ENCODE data around the gene CAMK2B. TPM values are rescaled to one million over a fixed set of nuclear protein-coding genes. Genes with fewer than 3 reads are reported as not detected.

The CAMK2B gene
- total and polyA plus RNA-seq, 9 donors: 3.1 to 13.9 (median 10.1) TPM

- peaks cover 12% of the 10 kb centered on the region for H3K9me3 ChIP-seq (replicated peaks; ENCODE audit: control insufficient read depth, low read depth, low read length)
- peaks cover 13% of the 10 kb centered on the region for H3K27me3 ChIP-seq (ENCODE audit: control insufficient read depth, insufficient read depth, low read length)
- WGBS (ENCODE audit: insufficient coverage): 57% methylated on average over 3 of the region's 5 CpGs
- peaks cover 43% of the 10 kb centered on the region for H3K4me1 ChIP-seq (ENCODE audit: control insufficient read depth, insufficient read depth, low read length)
- no peak overlapping the region for H3K4me3 ChIP-seq (ENCODE audit: low read length)
- no peaks in the 10 kb centered on the region for H3K36me3 ChIP-seq (ENCODE audit: control insufficient read depth, insufficient read depth, low read length)
- H3K27ac ChIP-seq (ENCODE audit: low read length): no peak overlapping the region
- no peak for DNase-seq
Measured at GRCh38 chr7:44186736-44187135, 138.7 kb downstream of the CAMK2B start.

DNA sequence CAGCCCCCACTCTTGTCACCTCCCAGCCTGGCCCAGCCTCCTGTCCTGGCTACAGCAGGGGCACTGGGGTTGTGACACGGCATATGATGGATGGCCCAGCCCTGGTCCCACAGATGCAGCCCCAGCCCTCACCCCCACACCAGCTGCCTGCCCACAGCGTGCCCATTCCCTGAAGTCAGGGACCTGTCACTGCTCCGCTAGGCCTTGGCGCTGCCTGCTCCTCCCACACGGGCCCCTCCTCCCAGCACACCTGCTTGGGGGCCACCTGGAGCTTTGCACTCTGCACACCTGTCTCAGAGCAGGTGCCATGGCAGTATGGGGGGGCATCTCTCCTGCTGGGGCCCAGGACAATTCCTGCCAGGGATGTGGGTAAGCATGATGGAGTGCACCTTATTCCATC, 139.7 kb downstream of the CAMK2B start:
- WGBS (ENCODE audit: insufficient coverage): 71% methylated on average over 5 of the region's 5 CpGs
- peak; percentile 16 for DNase-seq
- H3K4me1 ChIP-seq (ENCODE audit: control insufficient read depth, insufficient read depth, low read length): peaks cover 43% of the 10 kb centered on the region
- no peak overlapping the region for H3K4me3 ChIP-seq (ENCODE audit: low read length)
- peaks cover 12% of the 10 kb centered on the region for H3K27me3 ChIP-seq (ENCODE audit: control insufficient read depth, insufficient read depth, low read length)
- no peaks in the 10 kb centered on the region for H3K36me3 ChIP-seq (ENCODE audit: control insufficient read depth, insufficient read depth, low read length)
- H3K27ac ChIP-seq (ENCODE audit: low read length): no peak overlapping the region
- peaks cover 12% of the 10 kb centered on the region for H3K9me3 ChIP-seq (replicated peaks; ENCODE audit: control insufficient read depth, low read depth, low read length)

DNA sequence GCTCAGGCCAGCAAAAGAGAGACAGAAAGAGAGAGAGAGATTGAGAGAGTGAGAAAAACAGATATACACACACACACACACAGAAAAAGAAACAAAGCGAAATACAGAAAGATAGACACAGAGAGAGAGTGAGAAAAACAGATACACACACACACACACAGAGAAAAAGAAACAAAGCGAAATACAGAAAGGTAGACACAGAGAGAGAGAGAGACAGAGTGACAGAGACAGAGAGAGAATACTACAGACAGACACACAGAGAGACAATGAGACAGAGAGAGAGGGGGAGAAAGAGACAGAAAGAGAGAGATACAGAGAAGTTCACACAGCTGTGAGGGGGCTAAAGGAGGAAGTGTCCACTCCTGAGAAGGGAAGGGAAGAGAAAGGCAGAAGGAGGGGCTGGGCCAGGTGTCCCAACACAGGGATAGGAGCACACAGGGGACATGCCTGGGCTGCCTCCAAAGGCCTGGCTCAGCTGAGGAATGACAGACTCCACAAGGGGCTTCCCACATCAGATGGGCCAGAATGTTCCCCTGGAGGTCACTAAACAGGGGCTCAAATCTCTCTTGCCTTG, 140.4 kb downstream of the CAMK2B start:
- Histone ChIP-seq H3K27ac (ENCODE audit: low read length) (peak overlapping the region; percentile 5), H3K9me3 (replicated peaks; ENCODE audit: control insufficient read depth, low read depth, low read length) (peaks cover 12% of the 10 kb centered on the region), H3K4me3 (ENCODE audit: low read length) (no peak overlapping the region), H3K27me3 (ENCODE audit: control insufficient read depth, insufficient read depth, low read length) (peaks cover 9% of the 10 kb centered on the region), H3K4me1 (ENCODE audit: control insufficient read depth, insufficient read depth, low read length) (peaks cover 43% of the 10 kb centered on the region), H3K36me3 (ENCODE audit: control insufficient read depth, insufficient read depth, low read length) (no peaks in the 10 kb centered on the region)
- WGBS (ENCODE audit: insufficient coverage): no CpG with 5 or more reads among the region's 2 CpGs
- DNase-seq: no peak

DNA sequence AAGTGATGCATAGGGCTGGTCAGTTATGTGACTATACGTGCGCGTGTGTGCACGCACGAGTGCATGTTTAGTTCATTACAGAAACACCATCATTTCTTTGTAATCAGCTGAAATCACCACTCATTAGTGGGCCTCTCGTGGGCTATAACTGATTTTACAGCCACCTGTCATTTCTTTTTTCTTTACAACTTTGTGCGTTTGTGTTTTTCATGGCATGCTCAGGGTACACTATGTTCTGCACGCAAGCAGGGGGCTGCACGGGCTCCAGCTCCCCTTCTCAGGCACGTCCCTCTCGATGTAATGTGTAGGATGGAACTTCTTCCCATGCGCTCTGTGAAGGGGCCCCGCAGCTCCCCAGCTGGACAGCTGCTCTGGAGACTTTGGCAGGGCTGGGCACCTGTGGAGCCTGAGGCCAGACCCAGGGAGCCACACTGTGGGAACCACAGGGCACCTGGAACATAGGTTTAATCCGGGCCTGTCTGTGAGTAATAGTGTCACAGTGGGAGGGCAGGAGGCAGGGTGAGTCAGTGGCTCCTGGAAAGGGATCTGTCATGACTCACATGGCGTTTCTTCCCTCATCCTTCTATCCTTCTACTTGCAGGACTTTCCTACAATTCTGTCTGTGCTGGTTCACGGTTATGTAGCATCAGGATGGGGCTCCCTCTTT, 141.1 kb downstream of the CAMK2B start:
- Histone ChIP-seq H3K27ac (ENCODE audit: low read length) (peak overlapping the region; percentile 5), H3K4me3 (ENCODE audit: low read length) (no peak overlapping the region), H3K9me3 (replicated peaks; ENCODE audit: control insufficient read depth, low read depth, low read length) (peaks cover 12% of the 10 kb centered on the region), H3K27me3 (ENCODE audit: control insufficient read depth, insufficient read depth, low read length) (peaks cover 9% of the 10 kb centered on the region), H3K4me1 (ENCODE audit: control insufficient read depth, insufficient read depth, low read length) (peaks cover 43% of the 10 kb centered on the region), H3K36me3 (ENCODE audit: control insufficient read depth, insufficient read depth, low read length) (no peaks in the 10 kb centered on the region)
- WGBS (ENCODE audit: insufficient coverage): 26% methylated on average over 9 of the region's 16 CpGs
- DNase-seq: peak; percentile 52

- WGBS (ENCODE audit: insufficient coverage): no CpG with 5 or more reads among the region's 2 CpGs
- peak; percentile 44 for DNase-seq
- peaks cover 9% of the 10 kb centered on the region for H3K27me3 ChIP-seq (ENCODE audit: control insufficient read depth, insufficient read depth, low read length)
- peaks cover 12% of the 10 kb centered on the region for H3K9me3 ChIP-seq (replicated peaks; ENCODE audit: control insufficient read depth, low read depth, low read length)
- no peak overlapping the region for H3K27ac ChIP-seq (ENCODE audit: low read length)
- no peaks in the 10 kb centered on the region for H3K36me3 ChIP-seq (ENCODE audit: control insufficient read depth, insufficient read depth, low read length)
- H3K4me3 ChIP-seq (ENCODE audit: low read length): no peak overlapping the region
- H3K4me1 ChIP-seq (ENCODE audit: control insufficient read depth, insufficient read depth, low read length): peaks cover 40% of the 10 kb centered on the region
Measured at GRCh38 chr7:44183386-44183785, 142.0 kb downstream of the CAMK2B start.

DNA sequence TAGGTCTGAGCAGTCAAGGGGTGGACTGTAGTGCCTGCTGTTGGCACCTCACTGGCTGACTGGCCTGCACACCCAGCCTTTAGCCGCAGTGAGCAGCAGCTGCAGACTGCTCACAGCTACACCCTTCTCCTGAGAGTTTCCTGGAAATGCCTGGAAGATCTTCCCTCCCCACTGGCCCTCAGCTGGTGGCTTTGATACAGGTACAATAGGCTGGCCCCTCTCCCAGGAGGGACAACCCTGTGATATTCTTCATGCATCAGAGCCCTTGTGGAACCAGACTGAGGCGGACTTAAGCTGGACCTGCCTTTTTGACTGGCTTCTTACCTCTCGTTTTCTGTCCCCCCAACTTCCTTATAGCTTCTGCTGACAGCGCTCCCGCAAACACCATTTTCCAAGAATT, 142.6 kb downstream of the CAMK2B start:
- Histone ChIP-seq H3K9me3 (replicated peaks; ENCODE audit: control insufficient read depth, low read depth, low read length) (peaks cover 12% of the 10 kb centered on the region), H3K4me3 (ENCODE audit: low read length) (no peak overlapping the region)
- 85% methylated on average over 5 of the region's 5 CpGs for WGBS (ENCODE audit: insufficient coverage)

GRCh38 chr7:44180631-44181030, 144.8 kb downstream of the CAMK2B start:
- Histone ChIP-seq H3K9me3 (replicated peaks; ENCODE audit: control insufficient read depth, low read depth, low read length) (peaks cover 12% of the 10 kb centered on the region), H3K4me1 (ENCODE audit: control insufficient read depth, insufficient read depth, low read length) (peaks cover 23% of the 10 kb centered on the region), H3K27me3 (ENCODE audit: control insufficient read depth, insufficient read depth, low read length) (peaks cover 11% of the 10 kb centered on the region), H3K36me3 (ENCODE audit: control insufficient read depth, insufficient read depth, low read length) (no peaks in the 10 kb centered on the region), H3K27ac (ENCODE audit: low read length) (no peak overlapping the region), H3K4me3 (ENCODE audit: low read length) (no peak overlapping the region)
- WGBS (ENCODE audit: insufficient coverage): 86% methylated on average over 1 of the region's 3 CpGs
- no peak for DNase-seq

More for the DNA sequence above, 142.6 kb downstream of the CAMK2B start:
- Histone ChIP-seq H3K27me3 (ENCODE audit: control insufficient read depth, insufficient read depth, low read length) (peaks cover 10% of the 10 kb centered on the region), H3K4me1 (ENCODE audit: control insufficient read depth, insufficient read depth, low read length) (peaks cover 37% of the 10 kb centered on the region), H3K36me3 (ENCODE audit: control insufficient read depth, insufficient read depth, low read length) (no peaks in the 10 kb centered on the region), H3K27ac (ENCODE audit: low read length) (no peak overlapping the region)
- DNase-seq: no peak

- Histone ChIP-seq H3K4me3 (ENCODE audit: low read length) (no peak overlapping the region), H3K4me1 (ENCODE audit: control insufficient read depth, insufficient read depth, low read length) (peaks cover 2% of the 10 kb centered on the region), H3K27me3 (ENCODE audit: control insufficient read depth, insufficient read depth, low read length) (peaks cover 6% of the 10 kb centered on the region), H3K9me3 (replicated peaks; ENCODE audit: control insufficient read depth, low read depth, low read length) (peaks cover 6% of the 10 kb centered on the region), H3K36me3 (ENCODE audit: control insufficient read depth, insufficient read depth, low read length) (no peaks in the 10 kb centered on the region), H3K27ac (ENCODE audit: low read length) (no peak overlapping the region)
- DNase-seq: no peak
- WGBS (ENCODE audit: insufficient coverage): 72% methylated on average over 3 of the region's 4 CpGs
Measured at GRCh38 chr7:44177570-44178131, 147.7 kb downstream of the CAMK2B start.

DNA sequence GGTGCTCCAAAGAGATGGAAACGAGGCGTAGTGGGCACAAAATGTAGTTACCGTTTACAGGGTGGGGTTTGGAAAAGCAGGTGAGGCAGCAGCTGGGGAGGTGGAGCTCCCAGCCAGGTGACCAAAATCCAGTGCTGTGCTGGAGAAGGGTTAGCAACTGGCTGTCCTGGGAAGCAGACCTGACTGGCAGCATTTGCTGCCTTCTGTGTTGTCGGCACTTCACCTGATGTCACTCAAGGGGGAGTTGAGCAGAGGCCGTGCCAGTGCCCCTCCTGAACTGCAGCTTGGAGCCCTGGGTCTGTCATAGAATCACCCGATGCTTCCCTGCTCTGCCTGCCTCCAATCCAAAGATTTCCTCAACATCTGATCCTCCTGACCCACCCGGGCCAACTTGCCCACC, 148.9 kb downstream of the CAMK2B start:
- Histone ChIP-seq H3K4me3 (ENCODE audit: low read length) (no peak overlapping the region), H3K27me3 (ENCODE audit: control insufficient read depth, insufficient read depth, low read length) (peaks cover 5% of the 10 kb centered on the region), H3K36me3 (ENCODE audit: control insufficient read depth, insufficient read depth, low read length) (no peaks in the 10 kb centered on the region), H3K4me1 (ENCODE audit: control insufficient read depth, insufficient read depth, low read length) (peaks cover 2% of the 10 kb centered on the region), H3K9me3 (replicated peaks; ENCODE audit: control insufficient read depth, low read depth, low read length) (no peaks in the 10 kb centered on the region), H3K27ac (ENCODE audit: low read length) (no peak overlapping the region)
- WGBS (ENCODE audit: insufficient coverage): 80% methylated on average over 5 of the region's 7 CpGs
- no peak for DNase-seq

- no peak for DNase-seq
- no peaks in the 10 kb centered on the region for H3K9me3 ChIP-seq (replicated peaks; ENCODE audit: control insufficient read depth, low read depth, low read length)
- H3K27ac ChIP-seq (ENCODE audit: low read length): no peak overlapping the region
- H3K36me3 ChIP-seq (ENCODE audit: control insufficient read depth, insufficient read depth, low read length): no peaks in the 10 kb centered on the region
- H3K4me3 ChIP-seq (ENCODE audit: low read length): no peak overlapping the region
- H3K27me3 ChIP-seq (ENCODE audit: control insufficient read depth, insufficient read depth, low read length): peaks cover 5% of the 10 kb centered on the region
- 79% methylated on average over 2 of the region's 3 CpGs for WGBS (ENCODE audit: insufficient coverage)
- peaks cover 2% of the 10 kb centered on the region for H3K4me1 ChIP-seq (ENCODE audit: control insufficient read depth, insufficient read depth, low read length)
Measured at GRCh38 chr7:44175730-44176129, 149.7 kb downstream of the CAMK2B start.
